Testis (tissue), 2 donors: ENCODE measurements around the gene TNFAIP8.

Source experiments
- CTCF ChIP-seq, 3 experiments: fragments of 450-650 bp in 2 of 3; fragments of 200-600 bp in 1 of 3; sonication (generic) in 1 of 3; IDR thresholded peaks; one replicate each; pipeline ENCODE4 v1.5.1; 2016 to 2019; ENCODE audit warnings: antibody characterized with exemption in 3 of 3, mild to moderate bottlenecking in 2 of 3, moderate library complexity in 1 of 3
- POLR2A ChIP-seq: fragments of 450-650 bp; IDR thresholded peaks from one replicate; pipeline ENCODE4 v1.6.1; 2017; ENCODE audit warnings: antibody characterized with exemption, mild to moderate bottlenecking, moderate library complexity

- TF ChIP-seq CTCF (IDR thresholded peaks at IDR 0.05) (no peak), POLR2A (no peak)
Measured at GRCh38 chr5:119338326-119338946, 17.4 kb upstream of the TNFAIP8 start.
